Stimulated activated CD4-positive, alpha-beta T cell treated with anti-CD3 and anti-CD28 coated beads, Interleukin-4, amount 100 ng/mL, for 48 hours (primary cell): ENCODE measurements around the gene SYNCRIP.
"Not testable (repeated sequence)": the region's sequence is repeated elsewhere in the genome, so short reads cannot be mapped to it uniquely, and the experiment has no call there.

Experiments used
- DNase-seq, 2 donors: peaks; one replicate each; pipeline ENCODE4 v3.0.0-alpha.2; 2020; ENCODE audit warnings: low read depth in 2 of 2

Gene SYNCRIP

DNA sequence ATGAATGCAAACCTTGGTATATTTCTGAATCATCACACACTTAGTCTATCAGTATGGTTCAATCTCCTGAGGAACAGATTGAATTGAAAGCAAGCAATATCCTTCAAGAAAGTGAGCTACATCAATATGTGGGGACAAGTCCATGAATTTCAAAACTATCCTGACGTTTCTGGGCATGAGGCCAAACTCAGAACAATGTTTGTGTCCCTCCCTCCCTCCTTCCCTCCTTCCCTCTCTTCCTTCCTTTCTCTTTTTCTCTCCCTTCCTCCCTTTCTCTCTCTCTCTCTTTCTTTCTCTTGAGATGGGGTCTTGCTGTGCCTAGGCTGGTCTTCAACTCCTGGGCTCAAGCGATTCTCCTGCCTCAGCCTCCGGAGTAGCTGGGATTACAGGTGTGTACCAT, 27.9 kb upstream of the SYNCRIP start:
- DNase-seq: no peak

GRCh38 chr6:85669735-85670194, 27.1 kb upstream of the SYNCRIP start:
- peak in 1 of 2 donors; percentile 8 for DNase-seq

GRCh38 chr6:85662251-85662650, 19.6 kb upstream of the SYNCRIP start:
- no peak for DNase-seq

DNA sequence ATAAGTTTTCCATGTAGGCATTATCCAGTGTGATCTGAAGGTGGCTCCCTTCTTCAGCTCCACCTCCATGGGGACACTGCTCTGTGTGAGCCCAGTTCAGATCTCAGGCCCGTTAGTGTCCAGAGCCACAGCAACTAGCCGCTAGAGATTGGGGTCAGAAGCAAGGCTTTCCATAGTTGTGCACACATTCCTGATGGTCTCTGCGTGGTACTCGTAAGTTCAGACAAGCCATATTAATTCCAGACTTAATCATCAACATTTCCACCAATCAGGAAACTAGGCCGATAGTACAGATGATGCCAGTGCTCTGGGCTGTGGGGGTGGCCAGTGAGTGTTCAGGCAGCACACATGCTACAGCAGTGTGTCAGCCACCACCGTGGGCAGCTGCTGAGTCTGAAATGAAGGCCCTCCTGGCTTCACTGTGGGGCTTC, 17.5 kb upstream of the SYNCRIP start:
- no peak for DNase-seq

DNA sequence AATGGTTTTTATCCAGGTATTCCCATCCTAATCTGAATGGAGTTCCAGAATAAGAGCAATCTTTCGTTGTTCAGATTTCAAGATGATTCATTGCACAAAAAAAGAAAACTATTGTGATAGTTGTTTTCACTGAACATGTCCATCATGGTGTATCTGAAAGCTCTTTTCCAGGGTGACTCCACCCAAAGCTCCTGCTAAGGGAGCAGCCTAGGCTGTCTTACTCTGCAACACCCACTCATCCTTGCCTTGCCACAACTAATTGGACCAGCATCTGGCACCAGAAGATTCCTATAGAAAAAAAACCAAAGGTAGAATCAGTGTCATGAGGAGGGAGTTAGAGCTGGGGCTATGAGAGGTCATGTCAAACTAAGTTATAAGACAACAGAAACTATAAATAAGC, 7.9 kb upstream of the SYNCRIP start:
- DNase-seq: no peak

DNA sequence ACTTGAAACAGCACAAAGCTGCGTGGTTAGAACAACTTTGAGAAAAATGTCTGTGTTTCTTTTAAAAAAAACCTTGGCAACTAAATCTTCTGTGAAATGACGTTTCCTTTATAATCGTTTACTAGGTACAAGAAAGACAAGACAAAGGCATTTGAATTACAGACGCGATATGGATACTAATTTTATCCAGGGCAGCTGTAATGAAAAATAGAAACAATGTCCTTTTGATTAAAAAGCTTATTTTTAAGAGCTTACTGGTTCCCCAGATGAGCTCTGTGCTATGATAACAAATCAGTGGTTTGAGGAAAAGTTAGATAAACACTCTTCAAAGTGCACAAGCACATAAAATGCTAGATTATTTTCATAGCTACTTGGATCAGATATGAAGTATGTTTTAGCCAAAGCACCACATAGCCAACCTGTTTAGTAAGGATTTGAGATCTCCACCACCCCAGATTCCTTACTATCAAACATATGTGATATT, 1.6 kb upstream of the SYNCRIP start:
- DNase-seq: no peak

GRCh38 chr6:85643537-85644278, 1.0 kb upstream of the SYNCRIP start:
- DNase-seq: peak; percentile 65 to 73

DNA sequence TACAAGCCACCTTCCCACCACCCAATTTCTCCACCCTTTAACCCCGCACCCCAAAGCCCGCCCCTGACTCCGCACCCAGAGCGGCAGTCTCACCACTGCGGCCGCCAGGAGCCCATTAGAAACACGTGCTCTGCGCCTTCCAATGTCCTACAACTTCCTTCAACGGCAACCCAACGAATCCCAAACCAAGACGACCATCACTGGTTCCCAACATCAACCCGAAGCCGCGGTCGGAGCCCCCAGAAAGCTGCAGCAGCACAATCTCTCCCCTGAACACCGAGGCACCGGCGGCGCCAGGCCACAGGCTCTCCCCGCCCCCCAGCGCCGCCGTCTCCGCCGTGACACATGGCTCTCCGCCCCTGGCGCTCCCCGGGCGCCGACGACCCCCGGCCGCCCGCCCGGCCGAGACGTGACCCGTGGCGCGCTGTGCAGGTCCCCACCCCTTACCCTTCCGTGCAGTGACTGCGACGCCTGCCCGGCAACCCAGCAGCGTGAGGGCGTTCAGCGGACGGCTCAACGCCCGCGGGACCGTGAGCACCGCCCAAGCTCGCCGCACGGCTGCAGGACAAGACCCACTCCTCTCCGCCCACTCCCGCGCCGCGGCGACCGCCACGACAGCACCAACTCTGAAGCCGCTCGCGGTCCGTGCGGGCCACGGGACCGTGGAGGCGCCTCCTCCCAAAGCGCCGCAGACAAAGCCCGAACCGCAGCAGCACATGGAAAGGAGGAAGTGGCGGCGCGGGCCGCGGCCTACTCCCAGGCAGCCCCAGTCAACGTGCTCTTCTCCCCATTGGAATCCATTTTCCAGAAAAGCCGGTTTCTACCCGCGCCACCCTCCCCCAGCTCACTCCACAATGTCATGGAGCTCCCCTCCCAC, 551 bp downstream of the SYNCRIP start:
- peak; percentile 25 to 42 for DNase-seq

DNA sequence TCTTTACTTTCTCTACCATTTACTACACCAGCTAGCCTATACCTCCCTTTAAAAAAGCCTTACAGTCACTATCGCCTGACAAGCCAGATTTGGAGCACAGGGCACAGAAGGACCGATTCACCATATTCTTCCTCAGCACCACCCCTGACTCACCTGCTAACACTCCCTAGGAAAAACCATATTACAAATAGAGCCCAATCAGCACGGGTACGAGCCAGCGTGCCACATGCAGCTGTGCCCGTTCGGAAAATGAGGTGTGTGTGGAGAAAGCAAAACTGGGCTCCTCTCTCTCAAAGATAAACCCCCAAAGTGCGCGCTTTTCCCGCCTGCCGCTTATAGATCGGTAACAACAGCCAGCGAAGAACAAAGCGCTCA, 1.2 kb downstream of the SYNCRIP start:
- DNase-seq: peak in 1 of 2 donors; percentile 27

- DNase-seq: no peak
Measured at GRCh38 chr6:85640821-85641220, 1.9 kb downstream of the SYNCRIP start.

DNA sequence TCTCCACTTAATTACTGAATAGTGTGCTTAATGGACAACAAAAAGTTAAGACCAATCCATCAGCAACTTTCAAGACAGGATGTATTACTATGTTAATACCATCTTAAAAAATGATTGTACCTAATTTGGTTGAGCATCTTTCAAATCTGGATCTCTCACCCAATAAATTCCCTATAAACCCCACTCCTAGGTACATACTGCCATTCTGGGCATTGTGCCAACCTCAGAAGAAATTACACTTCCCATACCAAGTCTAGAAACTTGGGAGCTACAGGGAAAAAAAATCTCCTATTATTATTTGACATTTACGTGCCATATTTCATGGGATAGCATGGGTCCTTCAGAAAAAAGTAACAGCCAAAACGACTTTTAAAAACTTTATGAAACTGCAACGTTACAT, 5.1 kb downstream of the SYNCRIP start:
- no peak for DNase-seq

- DNase-seq: no peak
Measured at GRCh38 chr6:85632164-85632942, 10.3 kb downstream of the SYNCRIP start.

GRCh38 chr6:85631117-85631516, 11.6 kb downstream of the SYNCRIP start:
- DNase-seq: not testable (repeated sequence)

DNA sequence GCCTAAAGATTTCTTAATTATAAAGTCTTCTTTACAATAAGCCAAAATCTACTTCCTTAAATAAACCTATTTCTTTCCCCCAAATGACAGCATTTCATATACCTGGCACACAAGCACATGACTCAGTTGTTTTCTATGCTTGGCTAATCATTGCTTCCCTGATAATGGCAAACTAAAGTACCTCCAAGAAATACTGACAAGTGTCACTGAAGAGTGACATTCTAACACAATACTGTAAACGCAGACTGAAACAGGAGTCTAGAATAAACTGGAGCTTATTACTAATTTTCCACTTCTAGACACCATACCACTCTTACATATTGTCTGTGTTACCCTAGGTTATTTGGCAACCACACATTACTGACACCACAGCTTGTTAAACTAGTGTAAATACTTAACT, 14.3 kb downstream of the SYNCRIP start:
- no peak for DNase-seq

DNA sequence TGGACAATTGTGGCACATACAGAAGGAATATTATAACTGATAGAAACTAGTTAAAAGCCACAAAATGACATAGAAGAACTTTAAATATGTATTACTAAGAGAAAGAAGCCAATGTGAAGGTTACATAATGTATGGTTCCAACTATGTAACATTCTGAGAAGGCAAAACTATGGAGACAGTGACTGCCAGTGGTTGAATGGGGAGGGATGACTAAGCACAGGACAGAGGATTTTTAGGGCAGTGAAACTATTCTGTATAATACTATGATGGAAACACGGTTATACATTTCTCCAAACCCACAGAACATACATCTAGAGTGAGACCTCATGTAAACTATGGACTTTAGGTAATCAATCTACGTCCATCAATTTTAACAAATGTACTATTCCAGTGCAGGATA, 22.4 kb downstream of the SYNCRIP start:
- DNase-seq: no peak

- no peak for DNase-seq
Measured at GRCh38 chr6:85614780-85615179, 27.9 kb downstream of the SYNCRIP start.

DNA sequence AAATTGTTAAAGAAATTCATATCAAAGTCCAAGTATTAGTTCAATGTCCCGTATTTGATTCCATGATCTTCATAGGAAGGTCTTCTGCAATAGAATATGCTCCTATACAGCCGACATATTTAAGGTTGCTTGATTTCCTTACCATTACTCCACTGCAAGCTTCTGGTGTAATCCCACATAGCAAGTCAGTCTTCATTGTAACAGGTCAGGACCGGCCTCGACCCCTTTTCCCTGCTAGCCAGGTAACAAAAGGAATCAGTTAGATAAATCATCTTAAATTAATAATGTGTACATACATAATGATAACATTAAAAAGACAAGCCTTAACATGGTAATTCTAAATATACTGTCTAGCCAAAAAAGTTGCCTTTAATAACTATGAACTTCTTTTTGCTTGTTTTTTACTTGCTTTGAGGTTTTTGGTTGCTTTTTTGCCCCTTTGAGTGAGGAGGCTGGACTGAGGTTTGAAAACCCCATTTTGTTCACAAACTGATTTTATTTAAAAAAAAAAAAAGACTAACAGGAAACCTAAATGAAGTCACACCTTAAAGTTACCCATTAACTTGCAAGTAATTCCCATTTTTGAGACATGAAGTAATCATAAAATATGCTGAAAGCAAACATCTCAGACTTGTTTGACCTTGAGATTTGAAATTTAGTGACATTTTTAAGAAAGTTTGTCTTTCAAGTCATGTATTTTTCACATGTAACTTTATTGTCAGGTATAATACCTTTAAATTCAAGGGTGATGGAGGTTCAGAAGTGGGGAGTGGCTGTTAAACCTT, 29.8 kb downstream of the SYNCRIP start:
- DNase-seq: no peak

- no peak for DNase-seq
Measured at GRCh38 chr6:85610182-85610895, 32.3 kb downstream of the SYNCRIP start.

- DNase-seq: no peak
Measured at GRCh38 chr6:85602100-85602499, 40.6 kb downstream of the SYNCRIP start.

GRCh38 chr6:85600713-85601313, 41.9 kb downstream of the SYNCRIP start:
- DNase-seq: no peak
